HCT116 (cell line): ENCODE results near the gene AGPAT3. TPM values are rescaled to one million over a fixed set of nuclear protein-coding genes. Genes with fewer than 3 reads are reported as not detected.

Experiments used
- ATAC-seq: fragments of 200-7000 bp; cut with Tn5 transposase; 2 replicates; pipeline ENCODE4 v1.9.1; 2020; ENCODE audit warnings: mild to moderate bottlenecking, moderate library complexity
- BruUV-seq: library from RNA; stranded (reverse); fragments of 400-500 nt; replicated peaks from 2 replicates; lab custom pipeline; 2021; lab: Mats Ljungman, UMichigan
- CTCF ChIA-PET: fragments of 300-600 bp; sonication (Branson Sonifier 250); formaldehyde crosslinking; loops from one replicate; lab custom pipeline; 2021; ENCODE audit warnings: antibody characterized with exemption; lab: Charles Lee
- POLR2A ChIA-PET: fragments of 300-600, 350-600 bp; sonication (Branson Sonifier 250); formaldehyde crosslinking; loops from one replicate; lab custom pipeline; 2021; ENCODE audit warnings: antibody characterized with exemption; lab: Charles Lee
- RAD21 ChIA-PET, 2 experiments: fragments of 300-600 bp; sonication (Branson Sonifier 250); formaldehyde crosslinking; loops; one replicate each; lab custom pipeline; 2023; ENCODE audit warnings: low total read pairs in 2 of 2; ENCODE audit not compliant: uncharacterized antibody in 2 of 2, unreplicated experiment in 2 of 2, low non-redundant PET in 1 of 2; lab: Charles Lee
- DNase-seq: peaks from one replicate; pipeline ENCODE4 v3.0.0-alpha.2; 2010; ENCODE audit warnings: low read depth, low spot score
- H2AFZ ChIP-seq: fragments of 200-600 bp; shearing (Covaris generic), sonication (generic); 2 replicates; pipeline ENCODE4 v1.6.1; 2017; ENCODE audit warnings: low read depth, mixed run types, mixed read lengths, antibody characterized with exemption, low read length; ENCODE audit not compliant: poor library complexity, severe bottlenecking
- H3K27ac ChIP-seq: 2 replicates; pipeline ENCODE4 v1.5.1; 2012; ENCODE audit warnings: low read depth, low read length
- H3K27me3 ChIP-seq: fragments of 200-600 bp; sonication (generic); 2 replicates; pipeline ENCODE4 v1.6.1; 2016; ENCODE audit warnings: mixed run types, low read length, mixed read lengths; ENCODE audit not compliant: insufficient read depth
- H3K36me3 ChIP-seq, 2 experiments: fragments of 200-500 bp in 1 of 2; fragments of 200-600 bp in 1 of 2; sonication (Bioruptor generic) in 1 of 2; sonication (generic) in 1 of 2; 2 replicates each; pipeline versions ENCODE4 v1.5.1 to v1.6.1; 2014 to 2016; ENCODE audit warnings: low read length in 2 of 2, inconsistent platforms in 1 of 2, mixed read lengths in 1 of 2, mixed run types in 1 of 2; ENCODE audit not compliant: insufficient read depth in 2 of 2, control insufficient read depth in 1 of 2
- H3K4me1 ChIP-seq, 2 experiments: fragments of 200-600 bp in 1 of 2; sonication (generic) in 1 of 2; 2 replicates each; pipeline versions ENCODE4 v1.5.1 to v1.6.1; 2012 to 2017; ENCODE audit warnings: low read length in 2 of 2, inconsistent platforms in 1 of 2, mild to moderate bottlenecking in 1 of 2, mixed read lengths in 1 of 2, mixed run types in 1 of 2, moderate library complexity in 1 of 2; ENCODE audit not compliant: insufficient read depth in 2 of 2, control insufficient read depth in 1 of 2
- H3K4me2 ChIP-seq: fragments of 200-600 bp; sonication (generic); 2 replicates; pipeline ENCODE4 v1.6.1; 2017; ENCODE audit warnings: mixed run types, low read length, mixed read lengths
- H3K4me3 ChIP-seq, 2 experiments: fragments of 200-600 bp in 1 of 2; sonication (generic) in 1 of 2; replicated peaks in 1 of 2; 2 replicates each; pipeline ENCODE4 v1.5.1; 2011 to 2016; ENCODE audit warnings: low read length in 2 of 2, control low read depth in 1 of 2, low read depth in 1 of 2, mild to moderate bottlenecking in 1 of 2, mixed read lengths in 1 of 2, mixed run types in 1 of 2
- H3K79me2 ChIP-seq: fragments of 200-600 bp; sonication (generic); 2 replicates; pipeline ENCODE4 v1.6.1; 2017; ENCODE audit warnings: mild to moderate bottlenecking, mixed run types, low read length, moderate library complexity, mixed read lengths; ENCODE audit not compliant: insufficient read depth
- H3K9ac ChIP-seq: fragments of 200-600 bp; sonication (generic); 2 replicates; pipeline ENCODE4 v1.6.1; 2016; ENCODE audit warnings: low read length, mixed read lengths
- H3K9me2 ChIP-seq: fragments of 200-600 bp; sonication (generic), shearing (Covaris generic); 2 replicates; pipeline ENCODE4 v1.6.1; 2017; ENCODE audit warnings: mixed run types, mild to moderate bottlenecking, moderate library complexity; ENCODE audit not compliant: insufficient read depth
- H3K9me3 ChIP-seq, 2 experiments: fragments of 200-500 bp in 1 of 2; fragments of 200-600 bp in 1 of 2; sonication (Bioruptor generic) in 1 of 2; sonication (generic) in 1 of 2; 2 replicates each; pipeline ENCODE4 v1.6.1; 2014 to 2017; ENCODE audit warnings: low read length in 2 of 2, mixed read lengths in 2 of 2, inconsistent platforms in 1 of 2, low read depth in 1 of 2, mild to moderate bottlenecking in 1 of 2, mixed run types in 1 of 2, moderate library complexity in 1 of 2; ENCODE audit not compliant: control insufficient read depth in 1 of 2, insufficient read depth in 1 of 2
- H4K20me1 ChIP-seq: fragments of 200-600 bp; sonication (generic), shearing (Covaris generic); 2 replicates; pipeline ENCODE4 v1.6.1; 2017; ENCODE audit warnings: mixed run types, mild to moderate bottlenecking, moderate library complexity; ENCODE audit not compliant: insufficient read depth
- ATF3 ChIP-seq: IDR thresholded peaks from 2 replicates; pipeline ENCODE4 v1.6.1; 2012
- CEBPB ChIP-seq: IDR thresholded peaks from 2 replicates; pipeline ENCODE4 v1.6.1; 2012; ENCODE audit warnings: low read depth
- EGR1 ChIP-seq: IDR thresholded peaks from 2 replicates; pipeline ENCODE4 v1.6.1; 2012; ENCODE audit warnings: low read depth
- EZH2 ChIP-seq: fragments of 200-600 bp; sonication (generic); IDR thresholded peaks from 2 replicates; pipeline ENCODE4 v1.6.1; 2017; ENCODE audit warnings: antibody characterized with exemption, mixed run types
- FOSL1 ChIP-seq: IDR thresholded peaks from 2 replicates; pipeline ENCODE4 v1.6.1; 2012; ENCODE audit warnings: low read depth
- JUND ChIP-seq: IDR thresholded peaks from 2 replicates; pipeline ENCODE4 v1.6.1; 2012
- POLR2A ChIP-seq: IDR thresholded peaks from 2 replicates; pipeline ENCODE4 v1.7.0; 2011; ENCODE audit warnings: borderline replicate concordance; ENCODE audit not compliant: insufficient read depth, insufficient read length; ENCODE audit errors: extremely low read depth
- SIN3A ChIP-seq: IDR thresholded peaks from 2 replicates; pipeline ENCODE4 v1.6.1; 2012; ENCODE audit warnings: low read depth
- SRF ChIP-seq: IDR thresholded peaks from 2 replicates; pipeline ENCODE4 v1.6.1; 2012; ENCODE audit warnings: low read depth
- ZBTB33 ChIP-seq: IDR thresholded peaks from 2 replicates; pipeline ENCODE4 v1.6.1; 2011; ENCODE audit warnings: mild to moderate bottlenecking, low read length, moderate library complexity; ENCODE audit not compliant: insufficient replicate concordance; ENCODE audit errors: extremely low read depth
- ZFX ChIP-seq: fragments of 450-650 bp; IDR thresholded peaks from 2 replicates; pipeline ENCODE4 v1.6.1; 2017
- ZNF274 ChIP-seq: fragments of 200-500 bp; sonication (Bioruptor generic); IDR thresholded peaks from 2 replicates; pipeline ENCODE4 v1.6.1; 2014; ENCODE audit warnings: mild to moderate bottlenecking, low read depth, low read length, inconsistent platforms
- intact Hi-C: fragments of 100-400 bp; cut with micrococcal nuclease; formaldehyde crosslinking; loops from 2 replicates; pipeline ENCODE4 v1.10.0; 2022
- total RNA-seq: library from RNA; stranded (reverse); gene quantifications from one replicate; pipeline ENCODE4 v1.2.1, GENCODE V29; 2021; ENCODE audit not compliant: unreplicated experiment

The AGPAT3 gene
- total RNA-seq, 1 experiment from 2014 or later = 54.1 TPM

GRCh38 chr21:43922949-43923348 lies 57.9 kb downstream of the AGPAT3 start:
- BruUV-seq = no TSS peak
- peaks cover 7% of the 10 kb centered on the region in 2 experiments for H3K4me1 ChIP-seq
- H3K9ac ChIP-seq = no peak overlapping the region
- DNase-seq (no peak), ATAC-seq (no peak)
- H3K9me2 ChIP-seq = no peaks in the 10 kb centered on the region
- no peak overlapping the region for H2AFZ ChIP-seq
- no peak overlapping the region for H3K4me3 ChIP-seq
- CTCF ChIA-PET = no interaction called here
- POLR2A ChIA-PET = no interaction called here
- no peaks in the 10 kb centered on the region for H4K20me1 ChIP-seq
- H3K27ac ChIP-seq = no peak overlapping the region
- no peaks in the 10 kb centered on the region for H3K27me3 ChIP-seq
- H3K4me2 ChIP-seq = no peak overlapping the region
- no peaks in the 10 kb centered on the region for H3K36me3 ChIP-seq
- RAD21 ChIA-PET = no interaction called here
- intact Hi-C loops = no loop called here
- no peak for TF ChIP-seq CEBPB
- TF ChIP-seq EGR1 = no peak
- TF ChIP-seq EZH2 = no peak
- TF ChIP-seq ZNF274 = no peak
- TF ChIP-seq SRF = no peak
- TF ChIP-seq ATF3 = no peak
- no peak for TF ChIP-seq FOSL1
- no peak for TF ChIP-seq SIN3A
- no peak for TF ChIP-seq ZBTB33
- no peak for TF ChIP-seq JUND
- TF ChIP-seq ZFX = no peak
- no peak for TF ChIP-seq POLR2A
- H3K9me3 ChIP-seq = no peaks in the 10 kb centered on the region
- peaks cover 14% of the 10 kb centered on the region; the same call in 1 of the 2 replicates for H3K79me2 ChIP-seq
